Small intestine (tissue), 7 donors: ENCODE results near the gene KIF1B. TPM values are rescaled to one million over a fixed set of nuclear protein-coding genes. Genes with fewer than 3 reads are reported as not detected.
"Not testable (repeated sequence)": the region's sequence is repeated elsewhere in the genome, so short reads cannot be mapped to it uniquely, and the experiment has no call there.

ENCODE experiments used
- DNase-seq, 2 donors: peaks; one replicate each; pipeline versions ENCODE4 v3.0.0 to v3.0.0-alpha.2; 2013
- FAIRE-seq: peaks from 2 replicates; lab custom pipeline; 2012; peaks lifted over from hg19 to GRCh38; lab: Jason Lieb, UNC
- H3K27ac ChIP-seq, 3 donors: one replicate each; pipeline ENCODE4 v1.5.1; 2013; ENCODE audit warnings: low read length in 2 of 3, mild to moderate bottlenecking in 2 of 3, control low read depth in 1 of 3, inconsistent platforms in 1 of 3, low read depth in 1 of 3, moderate library complexity in 1 of 3
- H3K27me3 ChIP-seq, 3 donors: one replicate each; pipeline ENCODE4 v1.6.1; 2013; ENCODE audit warnings: low read length in 3 of 3, inconsistent platforms in 1 of 3; ENCODE audit not compliant: control insufficient read depth in 3 of 3, insufficient read depth in 3 of 3
- H3K36me3 ChIP-seq, 3 donors: one replicate each; pipeline ENCODE4 v1.6.1; 2013; ENCODE audit warnings: low read length in 3 of 3, inconsistent platforms in 1 of 3, low read depth in 1 of 3, mild to moderate bottlenecking in 1 of 3, moderate library complexity in 1 of 3; ENCODE audit not compliant: control insufficient read depth in 3 of 3, insufficient read depth in 2 of 3
- H3K4me1 ChIP-seq, 3 donors: one replicate each; pipeline ENCODE4 v1.6.1; 2013; ENCODE audit warnings: low read length in 2 of 3, inconsistent platforms in 1 of 3, low read depth in 1 of 3, mild to moderate bottlenecking in 1 of 3, moderate library complexity in 1 of 3; ENCODE audit not compliant: control insufficient read depth in 3 of 3, insufficient read depth in 2 of 3
- H3K4me3 ChIP-seq, 3 donors: one replicate each; pipeline ENCODE4 v1.5.1; 2013; ENCODE audit warnings: low read length in 3 of 3, control low read depth in 1 of 3, inconsistent platforms in 1 of 3, low read depth in 1 of 3, mild to moderate bottlenecking in 1 of 3, moderate library complexity in 1 of 3
- H3K9me3 ChIP-seq, 2 donors: one replicate each; pipeline ENCODE4 v1.6.1; 2013; ENCODE audit warnings: low read depth in 1 of 2, low read length in 1 of 2; ENCODE audit not compliant: control insufficient read depth in 2 of 2, insufficient read depth in 1 of 2
- whole genome bisulfite sequencing, 3 donors: extraction: QIAGEN DNeasy Blood & Tissue Kit; methylation state at CpG; one replicate each; pipeline ENCODE4 v1.1.7; 2013; 5-methylcytosine and 5-hydroxymethylcytosine counted together
- polyA plus RNA-seq, 4 donors: library from polyadenylated mRNA; stranded (reverse) in 3 of 4; unstranded in 1 of 4; fragments of 200-250 nt in 3 of 4; fragments of 120-200 nt in 1 of 4; gene quantifications; one replicate each; pipeline versions ENCODE4 v1.2.1 to v1.2.3, GENCODE V29; 2013
- donor health status: healthy with polysubstance abuse.
- donor health status: control.
- donor health status: control.
- donor health status: Bipolar disorder and iron deficiency.
- donor health status: healthy.

Gene KIF1B
- polyA plus RNA-seq, 4 donors, result 6.8 to 15.5 (median 12.6) TPM

GRCh38 chr1:10377365-10378029 lies 167.1 kb downstream of the KIF1B start:
- DNase-seq, result peak; percentile 70
- H3K36me3 ChIP-seq, result peaks cover 9 to 45% (median 18%) of the 10 kb centered on the region in 3 donors
- H3K4me1 ChIP-seq, FAIRE-seq, H3K27me3 ChIP-seq, H3K4me3 ChIP-seq, H3K9me3 ChIP-seq: not testable (repeated sequence)
- H3K27ac ChIP-seq, result peak overlapping the region in 1 of 3 donors; percentile 11
- 37 to 47% (median 41%) methylated on average over 14 of the region's 14 CpGs for WGBS, 3 donors

- 81 to 82% (median 82%) methylated on average over 15 of the region's 15 CpGs for WGBS, 3 donors
- peak in 1 of 2 donors; percentile 50 for DNase-seq
- peak overlapping the region in 1 of 3 donors; percentile 11 for H3K27ac ChIP-seq
- no peaks in the 10 kb centered on the region for H3K27me3 ChIP-seq
- no peak for FAIRE-seq
- peaks cover 9 to 49% (median 18%) of the 10 kb centered on the region in 3 donors for H3K36me3 ChIP-seq
- H3K4me3 ChIP-seq, result no peak overlapping the region
- no peaks in the 10 kb centered on the region for H3K9me3 ChIP-seq
- no peaks in the 10 kb centered on the region for H3K4me1 ChIP-seq
These were observed 167.9 kb downstream of the KIF1B start for GRCh38 chr1:10378081-10378841.

GRCh38 chr1:10379101-10379620 lies 168.8 kb downstream of the KIF1B start:
- no peaks in the 10 kb centered on the region for H3K4me1 ChIP-seq
- no peak for DNase-seq
- WGBS, 3 donors, result 89 to 93% (median 90%) methylated on average over 10 of the region's 10 CpGs
- H3K27ac ChIP-seq, result no peak overlapping the region
- no peaks in the 10 kb centered on the region for H3K9me3 ChIP-seq
- FAIRE-seq, result no peak
- no peak overlapping the region for H3K4me3 ChIP-seq
- H3K27me3 ChIP-seq, result no peaks in the 10 kb centered on the region
- H3K36me3 ChIP-seq, result peaks cover 7 to 44% (median 20%) of the 10 kb centered on the region in 3 donors

- no peak overlapping the region for H3K4me3 ChIP-seq
- H3K27ac ChIP-seq, result no peak overlapping the region
- no peaks in the 10 kb centered on the region for H3K4me1 ChIP-seq
- DNase-seq (no peak), FAIRE-seq (no peak)
- 94 to 96% (median 95%) methylated on average over 6 of the region's 6 CpGs for WGBS, 3 donors
- H3K36me3 ChIP-seq, result peaks cover 7 to 40% (median 20%) of the 10 kb centered on the region in 3 donors
- H3K27me3 ChIP-seq, result no peaks in the 10 kb centered on the region
- no peaks in the 10 kb centered on the region for H3K9me3 ChIP-seq
These were observed 169.3 kb downstream of the KIF1B start for GRCh38 chr1:10379676-10380075.

- no peak overlapping the region for H3K27ac ChIP-seq
- 61 to 76% (median 72%) methylated on average over 5 of the region's 5 CpGs for WGBS, 3 donors
- no peak overlapping the region for H3K4me3 ChIP-seq
- DNase-seq (no peak), FAIRE-seq (no peak)
- H3K36me3 ChIP-seq, result peaks cover 0 to 35% (median 16%) of the 10 kb centered on the region in 3 donors
- H3K9me3 ChIP-seq, result no peaks in the 10 kb centered on the region
- H3K4me1 ChIP-seq, result no peaks in the 10 kb centered on the region
- no peaks in the 10 kb centered on the region for H3K27me3 ChIP-seq
These were observed 170.4 kb downstream of the KIF1B start for GRCh38 chr1:10380594-10381275.

GRCh38 chr1:10383630-10384029 lies 173.3 kb downstream of the KIF1B start:
- peaks cover 3 to 19% (median 8%) of the 10 kb centered on the region in 3 donors for H3K4me1 ChIP-seq
- no peak for FAIRE-seq
- no peaks in the 10 kb centered on the region for H3K27me3 ChIP-seq
- WGBS, 3 donors, result 85 to 93% (median 86%) methylated on average over 4 of the region's 4 CpGs
- peaks cover 0 to 22% (median 11%) of the 10 kb centered on the region in 3 donors for H3K36me3 ChIP-seq
- no peaks in the 10 kb centered on the region for H3K9me3 ChIP-seq
- no peak for DNase-seq
- no peak overlapping the region for H3K4me3 ChIP-seq
- H3K27ac ChIP-seq, result no peak overlapping the region

- FAIRE-seq, result no peak
- 91 to 94% (median 92%) methylated on average over 8 of the region's 8 CpGs for WGBS, 3 donors
- H3K27ac ChIP-seq, result no peak overlapping the region
These were observed 173.8 kb downstream of the KIF1B start for GRCh38 chr1:10384219-10384618.

More at GRCh38 chr1:10384219-10384618, 173.8 kb downstream of the KIF1B start:
- peaks cover 3 to 23% (median 8%) of the 10 kb centered on the region in 3 donors for H3K4me1 ChIP-seq
- H3K27me3 ChIP-seq, result no peaks in the 10 kb centered on the region
- peaks cover 0 to 17% (median 7%) of the 10 kb centered on the region in 3 donors for H3K36me3 ChIP-seq
- no peak for DNase-seq
- H3K9me3 ChIP-seq, result no peaks in the 10 kb centered on the region
- no peak overlapping the region for H3K4me3 ChIP-seq
